Mucosa of gallbladder (tissue), 1 donor: ENCODE results near the gene LY6G5C. TPM values are rescaled to one million over a fixed set of nuclear protein-coding genes. Genes with fewer than 3 reads are reported as not detected.

Experiments
- total RNA-seq: library from RNA; stranded (reverse); gene quantifications from one replicate; pipeline ENCODE4 v1.2.1, GENCODE V29; 2021
- donor health status: DM: no; HTN: no; CAD: no.

The LY6G5C gene
- total RNA-seq, 1 donor from 2014 or later: 5.2 TPM

Other genes starting within 250 kb of the LY6G5C start
- 2.7 TPM for gene MICB, start 182.9 kb downstream of the LY6G5C start, total RNA-seq
- not detected for gene MCCD1, start 152.1 kb downstream of the LY6G5C start, total RNA-seq
- gene DDX39B, start 139.1 kb downstream of the LY6G5C start, total RNA-seq: 246 TPM
- 4.1 TPM for gene ATP6V1G2, start 134.5 kb downstream of the LY6G5C start, total RNA-seq
- gene NFKBIL1, start 133.5 kb downstream of the LY6G5C start, total RNA-seq: 27.7 TPM
- gene LTA, start 108.8 kb downstream of the LY6G5C start, total RNA-seq: 1.9 TPM
- gene TNF, start 105.5 kb downstream of the LY6G5C start, total RNA-seq: 6.6 TPM
- 4.9 TPM for gene LTB, start 98.6 kb downstream of the LY6G5C start, total RNA-seq
- gene LST1, start 94.8 kb downstream of the LY6G5C start, total RNA-seq: 18.4 TPM
- not detected for gene NCR3, start 88.1 kb downstream of the LY6G5C start, total RNA-seq
- gene AIF1, start 65.8 kb downstream of the LY6G5C start, total RNA-seq: 26.8 TPM
- 162 TPM for gene PRRC2A, start 60.4 kb downstream of the LY6G5C start, total RNA-seq
- gene BAG6, start 28.4 kb downstream of the LY6G5C start, total RNA-seq: 288 TPM
- gene APOM, start 25.2 kb downstream of the LY6G5C start, total RNA-seq: 2.2 TPM
- gene C6orf47, start 20.3 kb downstream of the LY6G5C start, total RNA-seq: 30.5 TPM
- gene GPANK1, start 16.1 kb downstream of the LY6G5C start, total RNA-seq: 18.7 TPM
- 108 TPM for gene CSNK2B, start 15.0 kb downstream of the LY6G5C start, total RNA-seq
- 8.1 TPM for gene LY6G5B, start 11.1 kb downstream of the LY6G5C start, total RNA-seq
- gene ABHD16A, start 22.3 kb upstream of the LY6G5C start, total RNA-seq: 103 TPM
- gene LY6G6F, start 25.8 kb upstream of the LY6G5C start, total RNA-seq: not detected
- not detected for gene LY6G6D, start 34.3 kb upstream of the LY6G5C start, total RNA-seq
- not detected for gene LY6G6C, start 40.7 kb upstream of the LY6G5C start, total RNA-seq
- 0.37 TPM for gene MPIG6B, start 42.3 kb upstream of the LY6G5C start, total RNA-seq
- gene DDAH2, start 48.2 kb upstream of the LY6G5C start, total RNA-seq: 130 TPM
- 394 TPM for gene CLIC1, start 55.5 kb upstream of the LY6G5C start, total RNA-seq
- gene MSH5, start 58.9 kb upstream of the LY6G5C start, total RNA-seq: 19.7 TPM
- gene SAPCD1, start 81.6 kb upstream of the LY6G5C start, total RNA-seq: 2.7 TPM
- gene VWA7, start 96.3 kb upstream of the LY6G5C start, total RNA-seq: 18.5 TPM
- 49.7 TPM for gene VARS1, start 114.7 kb upstream of the LY6G5C start, total RNA-seq
- 32.5 TPM for gene LSM2, start 125.9 kb upstream of the LY6G5C start, total RNA-seq
- gene HSPA1L, start 134.2 kb upstream of the LY6G5C start, total RNA-seq: 2.8 TPM
- 347 TPM for gene HSPA1A, start 134.5 kb upstream of the LY6G5C start, total RNA-seq
- gene HSPA1B, start 146.7 kb upstream of the LY6G5C start, total RNA-seq: 277 TPM
- gene NEU1, start 181.8 kb upstream of the LY6G5C start, total RNA-seq: 91.2 TPM
- 457 TPM for gene SLC44A4, start 197.9 kb upstream of the LY6G5C start, total RNA-seq
- 63.4 TPM for gene EHMT2, start 216.6 kb upstream of the LY6G5C start, total RNA-seq
- 11.8 TPM for gene ZBTB12, start 221.0 kb upstream of the LY6G5C start, total RNA-seq
- gene C2, start 246.7 kb upstream of the LY6G5C start, total RNA-seq: 14.8 TPM